Esophagus squamous epithelium (tissue), 4 donors: ENCODE data around the gene CFAP299.

ENCODE experiments used
- POLR2A ChIP-seq, 4 donors: fragments of 450-650 bp; IDR thresholded peaks; one replicate each; pipeline ENCODE4 v1.6.1; 2017; ENCODE audit warnings: antibody characterized with exemption in 4 of 4, mild to moderate bottlenecking in 4 of 4, moderate library complexity in 3 of 4
- TF ChIP-seq, protein P1 (sequence below), 6 experiments: fragments of 450-650 bp in 4 of 6; fragments of 200-600 bp in 2 of 6; sonication (generic) in 2 of 6; IDR thresholded peaks; one replicate each; pipeline ENCODE4 v1.5.1; 2016 to 2019; ENCODE audit warnings: antibody characterized with exemption in 6 of 6, mild to moderate bottlenecking in 4 of 6, moderate library complexity in 4 of 6

DNA sequence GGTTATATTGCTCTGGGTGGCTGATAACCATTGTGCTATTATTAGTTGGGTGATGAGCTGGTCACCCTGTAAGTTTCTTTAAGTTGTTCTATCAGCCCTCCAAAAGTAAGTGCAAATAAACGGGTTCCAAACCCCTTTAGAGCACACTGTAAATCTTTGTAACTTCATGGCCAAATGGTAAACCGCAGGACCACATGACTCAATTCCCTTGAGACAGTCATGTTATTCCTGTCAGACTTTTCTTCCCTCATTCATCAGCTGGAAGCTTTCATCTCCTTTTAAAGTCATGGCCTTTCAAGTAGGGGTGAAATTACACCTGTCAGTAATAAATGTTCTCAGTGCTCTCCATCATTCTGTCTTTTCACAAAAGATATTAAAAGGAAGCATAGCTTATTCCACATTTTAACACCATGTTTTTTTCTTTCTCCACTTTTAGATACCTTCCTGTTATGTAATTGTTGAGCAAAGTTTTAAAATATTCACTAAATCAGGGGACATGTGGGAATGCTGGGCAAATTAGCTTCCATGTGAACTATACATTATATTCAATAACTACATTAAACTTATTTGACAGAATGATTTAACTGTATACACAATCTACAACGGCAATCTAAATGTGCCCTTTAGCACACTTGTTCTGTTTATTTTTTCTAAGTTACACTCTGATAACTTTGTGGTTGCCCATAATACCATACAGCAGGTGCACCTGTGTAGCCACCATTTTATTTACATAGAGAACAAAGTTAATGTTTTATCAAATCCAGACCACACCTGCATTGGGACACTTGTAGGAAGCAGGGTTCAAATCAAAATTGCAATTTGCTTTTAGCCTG, 275.5 kb downstream of the CFAP299 start:
- TF ChIP-seq, protein P1, sequence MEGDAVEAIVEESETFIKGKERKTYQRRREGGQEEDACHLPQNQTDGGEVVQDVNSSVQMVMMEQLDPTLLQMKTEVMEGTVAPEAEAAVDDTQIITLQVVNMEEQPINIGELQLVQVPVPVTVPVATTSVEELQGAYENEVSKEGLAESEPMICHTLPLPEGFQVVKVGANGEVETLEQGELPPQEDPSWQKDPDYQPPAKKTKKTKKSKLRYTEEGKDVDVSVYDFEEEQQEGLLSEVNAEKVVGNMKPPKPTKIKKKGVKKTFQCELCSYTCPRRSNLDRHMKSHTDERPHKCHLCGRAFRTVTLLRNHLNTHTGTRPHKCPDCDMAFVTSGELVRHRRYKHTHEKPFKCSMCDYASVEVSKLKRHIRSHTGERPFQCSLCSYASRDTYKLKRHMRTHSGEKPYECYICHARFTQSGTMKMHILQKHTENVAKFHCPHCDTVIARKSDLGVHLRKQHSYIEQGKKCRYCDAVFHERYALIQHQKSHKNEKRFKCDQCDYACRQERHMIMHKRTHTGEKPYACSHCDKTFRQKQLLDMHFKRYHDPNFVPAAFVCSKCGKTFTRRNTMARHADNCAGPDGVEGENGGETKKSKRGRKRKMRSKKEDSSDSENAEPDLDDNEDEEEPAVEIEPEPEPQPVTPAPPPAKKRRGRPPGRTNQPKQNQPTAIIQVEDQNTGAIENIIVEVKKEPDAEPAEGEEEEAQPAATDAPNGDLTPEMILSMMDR (IDR thresholded peaks at IDR 0.05): no peak
- TF ChIP-seq POLR2A (IDR thresholded peaks at IDR 0.05): no peak
